GM12891 (cell line): ENCODE measurements around the gene CEACAM6.

Experiments used
- POLR2A ChIP-seq: IDR thresholded peaks from 2 replicates; pipeline ENCODE4 v1.6.1; 2011; ENCODE audit warnings: low read depth, low read length, control low read depth
- POLR2AphosphoS5 ChIP-seq: IDR thresholded peaks from 2 replicates; pipeline ENCODE4 v1.6.1; 2011; ENCODE audit warnings: low read depth, low read length, control low read depth
- TAF1 ChIP-seq: IDR thresholded peaks from 2 replicates; pipeline ENCODE4 v1.6.1; 2011; ENCODE audit warnings: low read depth, low read length, control low read depth

DNA sequence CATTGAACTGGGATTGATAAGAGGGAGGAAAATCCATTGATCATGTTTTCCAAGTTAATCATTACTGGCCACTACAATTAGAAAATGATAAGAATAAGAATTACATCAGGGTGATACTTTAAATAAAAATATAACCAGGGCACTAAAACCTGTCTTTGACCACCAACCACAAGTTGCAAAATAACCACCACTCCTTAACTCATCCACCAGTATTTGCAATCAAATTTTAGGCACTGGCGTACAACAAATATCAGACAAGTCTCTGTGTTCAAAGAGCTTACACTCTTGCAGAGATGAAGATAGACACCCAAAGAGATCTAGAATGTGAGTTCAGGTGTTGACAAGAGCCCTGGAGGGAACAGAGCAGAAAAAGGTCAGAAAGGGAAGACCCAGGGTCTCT, 41.6 kb downstream of the CEACAM6 start:
- TF ChIP-seq POLR2AphosphoS5 (no peak), TAF1 (no peak), POLR2A (no peak)
